ENCODE results near the gene APOB. TPM values are rescaled to one million over a fixed set of nuclear protein-coding genes. Genes with fewer than 3 reads are reported as not detected.

APOB gene
- total and polyA plus RNA-seq, 2 of the 13 experiments (the other 11 are each of a cell fraction or from before 2014, with no cell fraction given), result 1,569 to 2,515 TPM

DNA sequence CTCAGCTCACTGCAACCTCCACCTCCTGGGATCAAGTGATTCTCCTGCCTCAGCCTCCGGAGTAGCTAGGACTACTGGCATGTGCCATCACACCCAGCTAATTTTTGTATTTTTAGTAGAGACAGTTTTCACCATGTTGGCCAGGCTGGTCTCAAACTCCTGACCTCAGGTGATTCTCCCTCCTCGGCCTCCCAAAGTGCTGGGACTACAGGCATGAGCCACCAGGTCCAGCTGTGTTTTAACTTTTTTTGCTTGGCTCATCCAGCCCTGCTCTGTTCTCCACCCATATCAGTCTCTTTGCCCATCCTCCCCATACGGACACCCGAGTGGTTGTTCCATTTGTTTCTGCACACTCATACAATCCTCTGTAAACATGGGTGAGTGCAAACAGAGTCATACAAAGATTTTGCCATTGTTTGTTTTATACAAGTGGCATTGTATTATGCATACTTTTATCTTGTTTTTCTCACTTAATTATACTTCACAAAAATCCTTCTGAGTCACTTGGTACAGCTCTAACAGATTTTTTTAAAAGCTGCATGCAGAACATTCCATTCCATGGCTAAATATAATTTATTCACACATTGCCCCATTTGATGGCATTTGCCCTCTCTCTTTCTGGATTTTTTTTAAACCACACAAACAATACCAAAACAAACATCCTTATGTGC, 5.3 kb downstream of the APOB start (continued):
- TF ChIP-seq, protein P1, sequence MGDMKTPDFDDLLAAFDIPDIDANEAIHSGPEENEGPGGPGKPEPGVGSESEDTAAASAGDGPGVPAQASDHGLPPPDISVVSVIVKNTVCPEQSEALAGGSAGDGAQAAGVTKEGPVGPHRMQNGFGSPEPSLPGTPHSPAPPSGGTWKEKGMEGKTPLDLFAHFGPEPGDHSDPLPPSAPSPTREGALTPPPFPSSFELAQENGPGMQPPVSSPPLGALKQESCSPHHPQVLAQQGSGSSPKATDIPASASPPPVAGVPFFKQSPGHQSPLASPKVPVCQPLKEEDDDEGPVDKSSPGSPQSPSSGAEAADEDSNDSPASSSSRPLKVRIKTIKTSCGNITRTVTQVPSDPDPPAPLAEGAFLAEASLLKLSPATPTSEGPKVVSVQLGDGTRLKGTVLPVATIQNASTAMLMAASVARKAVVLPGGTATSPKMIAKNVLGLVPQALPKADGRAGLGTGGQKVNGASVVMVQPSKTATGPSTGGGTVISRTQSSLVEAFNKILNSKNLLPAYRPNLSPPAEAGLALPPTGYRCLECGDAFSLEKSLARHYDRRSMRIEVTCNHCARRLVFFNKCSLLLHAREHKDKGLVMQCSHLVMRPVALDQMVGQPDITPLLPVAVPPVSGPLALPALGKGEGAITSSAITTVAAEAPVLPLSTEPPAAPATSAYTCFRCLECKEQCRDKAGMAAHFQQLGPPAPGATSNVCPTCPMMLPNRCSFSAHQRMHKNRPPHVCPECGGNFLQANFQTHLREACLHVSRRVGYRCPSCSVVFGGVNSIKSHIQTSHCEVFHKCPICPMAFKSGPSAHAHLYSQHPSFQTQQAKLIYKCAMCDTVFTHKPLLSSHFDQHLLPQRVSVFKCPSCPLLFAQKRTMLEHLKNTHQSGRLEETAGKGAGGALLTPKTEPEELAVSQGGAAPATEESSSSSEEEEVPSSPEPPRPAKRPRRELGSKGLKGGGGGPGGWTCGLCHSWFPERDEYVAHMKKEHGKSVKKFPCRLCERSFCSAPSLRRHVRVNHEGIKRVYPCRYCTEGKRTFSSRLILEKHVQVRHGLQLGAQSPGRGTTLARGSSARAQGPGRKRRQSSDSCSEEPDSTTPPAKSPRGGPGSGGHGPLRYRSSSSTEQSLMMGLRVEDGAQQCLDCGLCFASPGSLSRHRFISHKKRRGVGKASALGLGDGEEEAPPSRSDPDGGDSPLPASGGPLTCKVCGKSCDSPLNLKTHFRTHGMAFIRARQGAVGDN (CRISPR knock-in tag; IDR thresholded peaks at IDR 0.05), result peak; percentile 52
- TF ChIP-seq EP300 (IDR thresholded peaks at IDR 0.05; ENCODE audit: low read depth in 2 of 2, low read length in 2 of 2) (peak in 1 of 2 experiments; percentile 59; a peak in 1 of 4 replicates), EP300 (CRISPR knock-in tag; IDR thresholded peaks at IDR 0.05; ENCODE audit: borderline replicate concordance) (no peak), CENPX (CRISPR knock-in tag; IDR thresholded peaks at IDR 0.05) (no peak), NR3C1 (CRISPR knock-in tag; IDR thresholded peaks at IDR 0.05) (no peak), AHR (CRISPR knock-in tag; IDR thresholded peaks at IDR 0.05) (0 out of 2 replicates have a peak, but pooled peaks have one; percentile 28), YEATS4 (CRISPR knock-in tag; IDR thresholded peaks at IDR 0.05; ENCODE audit: borderline replicate concordance) (0 out of 2 replicates have a peak, but pooled peaks have one; percentile 22), DMAP1 (CRISPR knock-in tag; IDR thresholded peaks at IDR 0.05) (no peak), CHCHD3 (CRISPR knock-in tag; IDR thresholded peaks at IDR 0.05) (no peak), SCMH1 (CRISPR knock-in tag; IDR thresholded peaks at IDR 0.05; ENCODE audit: borderline replicate concordance) (no peak), CCAR2 (optimal IDR thresholded peaks at IDR 0.05; ENCODE audit: low read depth, low read length) (no peak), ZNF256 (CRISPR knock-in tag; conservative IDR thresholded peaks at IDR 0.05) (no peak), ZNF414 (CRISPR knock-in tag; IDR thresholded peaks at IDR 0.05) (no peak), ESRRA (CRISPR knock-in tag; IDR thresholded peaks at IDR 0.05; ENCODE audit: low read depth) (no peak), NFRKB (IDR thresholded peaks at IDR 0.05) (no peak), NFIB (CRISPR knock-in tag; IDR thresholded peaks at IDR 0.05; ENCODE audit: borderline replicate concordance) (no peak), ZBTB20 (CRISPR knock-in tag; IDR thresholded peaks at IDR 0.05; ENCODE audit: borderline replicate concordance, low read depth) (no peak), ZBTB33 (CRISPR knock-in tag; IDR thresholded peaks at IDR 0.05) (no peak), ZNF138 (CRISPR knock-in tag; IDR thresholded peaks at IDR 0.05; ENCODE audit: low read depth) (no peak)
- TF ChIP-seq, protein P2, sequence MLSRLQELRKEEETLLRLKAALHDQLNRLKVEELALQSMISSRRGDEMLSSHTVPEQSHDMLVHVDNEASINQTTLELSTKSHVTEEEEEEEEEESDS (CRISPR knock-in tag; IDR thresholded peaks at IDR 0.05; ENCODE audit: borderline replicate concordance), result peak; percentile 28; the same call in 1 of the 2 replicates
- TF ChIP-seq, protein P3, sequence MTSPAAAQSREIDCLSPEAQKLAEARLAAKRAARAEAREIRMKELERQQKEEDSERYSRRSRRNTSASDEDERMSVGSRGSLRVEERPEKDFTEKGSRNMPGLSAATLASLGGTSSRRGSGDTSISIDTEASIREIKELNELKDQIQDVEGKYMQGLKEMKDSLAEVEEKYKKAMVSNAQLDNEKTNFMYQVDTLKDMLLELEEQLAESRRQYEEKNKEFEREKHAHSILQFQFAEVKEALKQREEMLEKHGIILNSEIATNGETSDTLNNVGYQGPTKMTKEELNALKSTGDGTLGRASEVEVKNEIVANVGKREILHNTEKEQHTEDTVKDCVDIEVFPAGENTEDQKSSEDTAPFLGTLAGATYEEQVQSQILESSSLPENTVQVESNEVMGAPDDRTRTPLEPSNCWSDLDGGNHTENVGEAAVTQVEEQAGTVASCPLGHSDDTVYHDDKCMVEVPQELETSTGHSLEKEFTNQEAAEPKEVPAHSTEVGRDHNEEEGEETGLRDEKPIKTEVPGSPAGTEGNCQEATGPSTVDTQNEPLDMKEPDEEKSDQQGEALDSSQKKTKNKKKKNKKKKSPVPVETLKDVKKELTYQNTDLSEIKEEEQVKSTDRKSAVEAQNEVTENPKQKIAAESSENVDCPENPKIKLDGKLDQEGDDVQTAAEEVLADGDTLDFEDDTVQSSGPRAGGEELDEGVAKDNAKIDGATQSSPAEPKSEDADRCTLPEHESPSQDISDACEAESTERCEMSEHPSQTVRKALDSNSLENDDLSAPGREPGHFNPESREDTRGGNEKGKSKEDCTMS (CRISPR knock-in tag; conservative IDR thresholded peaks at IDR 0.05), result no peak

Data from HepG2 (cell line).